ENCODE data around the gene CTIF. TPM values are rescaled to one million over a fixed set of nuclear protein-coding genes. Genes with fewer than 3 reads are reported as not detected.
A peak's percentile ranks its signal among the peaks of the same experiment; 100 is the strongest.

CTIF gene
- total RNA-seq, 2 donors from 2014 or later = 6.1 to 7.3 TPM

GRCh38 chr18:48781163-48781987, 242.5 kb downstream of the CTIF start:
- H3K4me1 Mint-ChIP-seq = peaks cover 23% of the 10 kb centered on the region
- H3K27ac Mint-ChIP-seq = no peak overlapping the region
- H3K36me3 Mint-ChIP-seq (ENCODE audit: low read depth) = peaks cover 2% of the 10 kb centered on the region
- H3K9me3 ChIP-seq (ENCODE audit: control insufficient read depth, low read length, poor library complexity, severe bottlenecking) = no peaks in the 10 kb centered on the region
- ATAC-seq = no peak
- no peaks in the 10 kb centered on the region for H3K27me3 Mint-ChIP-seq
- no peak overlapping the region for H3K4me3 Mint-ChIP-seq
- no peak for DNase-seq

- Mint-ChIP-seq H3K36me3 (ENCODE audit: low read depth) (peaks cover 2% of the 10 kb centered on the region), H3K27ac (no peak overlapping the region), H3K4me3 (no peak overlapping the region), H3K27me3 (no peaks in the 10 kb centered on the region), H3K4me1 (peaks cover 26% of the 10 kb centered on the region)
- H3K9me3 ChIP-seq (ENCODE audit: control insufficient read depth, low read length, poor library complexity, severe bottlenecking) = no peaks in the 10 kb centered on the region
- DNase-seq (no peak), ATAC-seq (no peak)
These were observed 243.1 kb downstream of the CTIF start for GRCh38 chr18:48781988-48782363.

- DNase-seq (no peak), ATAC-seq (no peak)
- peak overlapping the region; percentile 59 for H3K27ac Mint-ChIP-seq
- no peaks in the 10 kb centered on the region for H3K27me3 Mint-ChIP-seq
- H3K9me3 ChIP-seq (ENCODE audit: control insufficient read depth, low read length, poor library complexity, severe bottlenecking) = no peaks in the 10 kb centered on the region
- peaks cover 28% of the 10 kb centered on the region for H3K4me1 Mint-ChIP-seq
- H3K4me3 Mint-ChIP-seq = no peak overlapping the region
- H3K36me3 Mint-ChIP-seq (ENCODE audit: low read depth) = peaks cover 2% of the 10 kb centered on the region
These were observed 243.6 kb downstream of the CTIF start for GRCh38 chr18:48782381-48782861.

GRCh38 chr18:48783616-48784520, 245.0 kb downstream of the CTIF start:
- H3K27me3 Mint-ChIP-seq = no peaks in the 10 kb centered on the region
- peaks cover 26% of the 10 kb centered on the region for H3K4me1 Mint-ChIP-seq
- H3K9me3 ChIP-seq (ENCODE audit: control insufficient read depth, low read length, poor library complexity, severe bottlenecking) = no peaks in the 10 kb centered on the region
- no peak overlapping the region for H3K4me3 Mint-ChIP-seq
- no peak for ATAC-seq
- peaks cover 2% of the 10 kb centered on the region for H3K36me3 Mint-ChIP-seq (ENCODE audit: low read depth)
- peak overlapping the region; percentile 84 for H3K27ac Mint-ChIP-seq
- no peak for DNase-seq

DNA sequence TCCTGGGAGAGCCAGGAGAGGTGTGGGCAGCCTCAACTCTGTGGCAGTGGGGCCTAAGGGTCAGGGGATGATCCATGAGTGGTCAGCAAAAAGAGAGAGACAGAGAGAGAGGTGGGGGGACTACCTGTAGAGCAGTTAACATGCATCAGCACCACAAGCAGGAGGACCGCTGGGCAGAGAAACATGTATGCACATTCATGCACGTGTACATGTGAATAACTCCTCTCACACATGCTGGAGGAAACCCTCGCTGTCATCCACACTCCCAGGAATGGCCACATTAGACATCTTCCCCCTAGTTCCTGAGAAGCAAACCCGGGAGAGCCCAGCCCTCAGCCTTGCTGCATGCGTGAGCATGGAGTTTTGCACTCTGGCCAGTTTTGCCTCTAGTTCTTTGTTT, 245.8 kb downstream of the CTIF start:
- DNase-seq (no peak), ATAC-seq (no peak)
- H3K36me3 Mint-ChIP-seq (ENCODE audit: low read depth) = peaks cover 2% of the 10 kb centered on the region
- H3K4me1 Mint-ChIP-seq = peaks cover 26% of the 10 kb centered on the region
- H3K9me3 ChIP-seq (ENCODE audit: control insufficient read depth, low read length, poor library complexity, severe bottlenecking) = no peaks in the 10 kb centered on the region
- H3K27me3 Mint-ChIP-seq = no peaks in the 10 kb centered on the region
- peak overlapping the region; percentile 84 for H3K27ac Mint-ChIP-seq
- H3K4me3 Mint-ChIP-seq = peak overlapping the region; percentile 69

DNA sequence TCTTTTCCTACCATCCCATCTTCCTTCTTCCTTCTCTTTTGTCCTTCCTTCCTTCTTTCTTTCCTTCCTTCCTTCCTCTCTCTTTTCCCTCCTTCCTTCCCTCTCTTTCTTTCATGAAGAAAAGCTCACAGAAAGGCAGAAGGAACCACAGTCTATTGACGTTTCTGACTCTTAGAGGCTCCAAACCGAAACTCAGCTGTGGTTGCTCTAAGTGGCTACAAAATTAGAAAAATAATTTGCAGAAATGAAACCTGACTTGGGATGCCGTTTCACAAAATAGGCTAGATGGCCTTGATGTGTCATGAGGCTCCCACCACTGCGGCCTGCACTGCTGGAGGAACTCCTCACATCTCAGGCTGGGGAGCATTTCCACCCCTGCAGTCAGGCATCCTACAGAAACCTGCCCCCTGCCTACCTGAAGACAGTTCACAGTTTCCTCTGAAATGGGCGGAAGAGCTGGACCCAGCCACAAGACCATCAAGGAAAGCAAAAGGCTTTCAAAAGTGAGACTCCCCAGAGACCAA, 246.3 kb downstream of the CTIF start:
- Mint-ChIP-seq H3K36me3 (ENCODE audit: low read depth) (peaks cover 2% of the 10 kb centered on the region), H3K4me1 (peaks cover 26% of the 10 kb centered on the region), H3K27ac (peak overlapping the region; percentile 84), H3K27me3 (no peaks in the 10 kb centered on the region), H3K4me3 (peak overlapping the region; percentile 69)
- no peak for DNase-seq
- peak; percentile 65 for ATAC-seq
- H3K9me3 ChIP-seq (ENCODE audit: control insufficient read depth, low read length, poor library complexity, severe bottlenecking) = no peaks in the 10 kb centered on the region

GRCh38 chr18:48785736-48786454, 247.1 kb downstream of the CTIF start:
- Mint-ChIP-seq H3K27ac (peak overlapping the region; percentile 84), H3K27me3 (no peaks in the 10 kb centered on the region), H3K4me1 (peaks cover 26% of the 10 kb centered on the region), H3K36me3 (ENCODE audit: low read depth) (peaks cover 2% of the 10 kb centered on the region), H3K4me3 (no peak overlapping the region)
- no peaks in the 10 kb centered on the region for H3K9me3 ChIP-seq (ENCODE audit: control insufficient read depth, low read length, poor library complexity, severe bottlenecking)
- ATAC-seq (no peak), DNase-seq (peak in 1 of 3 donors; percentile 7)

- Mint-ChIP-seq H3K27ac (no peak overlapping the region), H3K27me3 (no peaks in the 10 kb centered on the region), H3K4me1 (peaks cover 31% of the 10 kb centered on the region), H3K4me3 (no peak overlapping the region), H3K36me3 (ENCODE audit: low read depth) (peaks cover 2% of the 10 kb centered on the region)
- no peak for ATAC-seq
- no peak for DNase-seq
- H3K9me3 ChIP-seq (ENCODE audit: control insufficient read depth, low read length, poor library complexity, severe bottlenecking) = no peaks in the 10 kb centered on the region
These were observed 247.8 kb downstream of the CTIF start for GRCh38 chr18:48786455-48787202.

- Mint-ChIP-seq H3K36me3 (ENCODE audit: low read depth) (peaks cover 2% of the 10 kb centered on the region), H3K27me3 (no peaks in the 10 kb centered on the region), H3K4me1 (peaks cover 37% of the 10 kb centered on the region), H3K4me3 (no peak overlapping the region), H3K27ac (no peak overlapping the region)
- ATAC-seq (no peak), DNase-seq (no peak)
- no peaks in the 10 kb centered on the region for H3K9me3 ChIP-seq (ENCODE audit: control insufficient read depth, low read length, poor library complexity, severe bottlenecking)
These were observed 248.6 kb downstream of the CTIF start for GRCh38 chr18:48787203-48788151.

DNA sequence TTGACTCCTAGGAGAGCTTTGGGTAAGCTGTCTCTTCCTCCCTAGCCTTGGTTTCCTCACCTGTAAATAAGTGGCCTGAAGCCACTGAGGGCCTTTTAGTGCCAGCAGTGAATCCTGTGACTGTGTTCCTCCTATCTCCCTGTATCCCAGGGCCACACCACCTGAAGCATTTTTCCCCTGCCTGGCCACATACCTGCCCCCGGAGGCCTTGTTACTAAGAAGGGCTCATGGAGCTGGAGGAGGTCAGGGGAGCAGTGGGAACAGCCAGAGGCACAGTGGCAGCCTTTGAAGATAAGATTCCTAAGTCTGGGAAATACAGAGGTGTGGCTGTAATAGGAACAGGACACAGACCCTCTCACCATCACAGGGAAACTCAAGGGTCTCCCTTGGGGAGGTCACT, 249.5 kb downstream of the CTIF start:
- Mint-ChIP-seq H3K4me3 (no peak overlapping the region), H3K4me1 (peaks cover 36% of the 10 kb centered on the region), H3K27ac (no peak overlapping the region), H3K36me3 (ENCODE audit: low read depth) (peaks cover 2% of the 10 kb centered on the region), H3K27me3 (no peaks in the 10 kb centered on the region)
- no peaks in the 10 kb centered on the region for H3K9me3 ChIP-seq (ENCODE audit: control insufficient read depth, low read length, poor library complexity, severe bottlenecking)
- ATAC-seq (no peak), DNase-seq (no peak)

- ATAC-seq = no peak
- Mint-ChIP-seq H3K27ac (no peak overlapping the region), H3K4me1 (peaks cover 31% of the 10 kb centered on the region), H3K36me3 (ENCODE audit: low read depth) (peaks cover 2% of the 10 kb centered on the region), H3K27me3 (no peaks in the 10 kb centered on the region), H3K4me3 (no peak overlapping the region)
- H3K9me3 ChIP-seq (ENCODE audit: control insufficient read depth, low read length, poor library complexity, severe bottlenecking) = no peaks in the 10 kb centered on the region
- DNase-seq = no peak
These were observed 250.5 kb downstream of the CTIF start for GRCh38 chr18:48789259-48789812.

All from T-helper 17 cell (primary cell).